Kidney (tissue), 14 donors: Measurements from ENCODE around the gene METTL21C. TPM values are rescaled to one million over a fixed set of nuclear protein-coding genes. Genes with fewer than 3 reads are reported as not detected.

ENCODE experiments used
- DNase-seq, 5 donors: peaks; one replicate each; pipeline ENCODE4 v3.0.0-alpha.2; 2013 to 2020
- FAIRE-seq: peaks from 2 replicates; lab custom pipeline; 2012; peaks lifted over from hg19 to GRCh38; lab: Jason Lieb, UNC
- H3K27ac ChIP-seq, 2 donors: one replicate each; pipeline ENCODE4 v1.7.0; 2013; ENCODE audit warnings: low read depth in 2 of 2, low read length in 2 of 2, inconsistent platforms in 1 of 2
- H3K27me3 ChIP-seq: one replicate; pipeline ENCODE4 v1.7.1; 2013; ENCODE audit warnings: low read length, inconsistent platforms; ENCODE audit not compliant: control insufficient read depth, insufficient read depth
- H3K36me3 ChIP-seq, 3 donors: one replicate each; pipeline versions ENCODE4 v1.7.0 to v1.7.1; 2013; ENCODE audit warnings: low read length in 3 of 3, control low read depth in 1 of 3, inconsistent platforms in 1 of 3; ENCODE audit not compliant: insufficient read depth in 3 of 3, control insufficient read depth in 2 of 3
- H3K4me1 ChIP-seq, 3 donors: one replicate each; pipeline versions ENCODE4 v1.7.0 to v1.7.1; 2013; ENCODE audit warnings: low read length in 3 of 3, inconsistent platforms in 1 of 3, low read depth in 1 of 3; ENCODE audit not compliant: control insufficient read depth in 2 of 3, insufficient read depth in 2 of 3
- H3K4me3 ChIP-seq, 3 donors: one replicate each; pipeline versions ENCODE4 v1.7.0 to v1.8.1; 2013; ENCODE audit warnings: low read length in 3 of 3, control low read depth in 1 of 3, inconsistent platforms in 1 of 3
- H3K9ac ChIP-seq, 3 donors: one replicate each; pipeline versions ENCODE4 v1.7.0 to v1.7.1; 2013; ENCODE audit warnings: low read length in 3 of 3, control low read depth in 1 of 3, inconsistent platforms in 1 of 3
- H3K9me3 ChIP-seq, 3 donors: one replicate each; pipeline versions ENCODE4 v1.7.0 to v1.7.1; 2013; ENCODE audit warnings: low read length in 3 of 3, control low read depth in 1 of 3, inconsistent platforms in 1 of 3; ENCODE audit not compliant: control insufficient read depth in 2 of 3, insufficient read depth in 1 of 3
- CTCF ChIP-seq: IDR thresholded peaks from 3 replicates; pipeline ENCODE4 v1.5.1; 2012; ENCODE audit warnings: mild to moderate bottlenecking, moderate library complexity, borderline replicate concordance; ENCODE audit not compliant: insufficient read depth; ENCODE audit errors: extremely low read depth
- intact Hi-C: fragments of 100-400 bp; cut with DNase I; formaldehyde crosslinking; loops from one replicate; pipeline ENCODE4 v1.11.1; 2022
- polyA plus RNA-seq: library from polyadenylated mRNA; stranded (reverse); fragments of 350-450 nt; fragmentation: Illumina TruSeq; extraction: RNeasy Lipid Tissue Mini Kit (QIAGEN cat#74804); gene quantifications from one replicate; pipeline ENCODE4 v1.2.3, GENCODE V29; 2014; ENCODE audit warnings: low read depth, low replicate concordance; ENCODE audit not compliant: insufficient read depth
- total RNA-seq: library from RNA; stranded (reverse); fragmentation: NEBNext Ultra II Directional; extraction: Animal tissue kit (Norgen Biotek cat#: 25700); gene quantifications from one replicate; pipeline ENCODE4 v1.2.1, GENCODE V29; 2021
- donor health status: control.
- donor health status: control.
- donor health status: control.
- donor health status: control.
- donor health status: control.
- donor health status: DM: yes; HTN: yes; CAD: no.
- donor health status: Normal renal cell carcinoma (clear cell type).

METTL21C gene
- total and polyA plus RNA-seq, 2 donors from 2014 or later, result not detected

- intact Hi-C loops, result no loop called here
- Histone ChIP-seq H3K27ac (no peak overlapping the region), H3K4me1 (no peaks in the 10 kb centered on the region), H3K9ac (no peak overlapping the region), H3K4me3 (no peak overlapping the region), H3K27me3 (no peaks in the 10 kb centered on the region), H3K36me3 (peaks cover 4 to 13% (median 8%) of the 10 kb centered on the region in 3 donors), H3K9me3 (no peaks in the 10 kb centered on the region)
- FAIRE-seq (no peak), DNase-seq (no peak)
- no peak for TF ChIP-seq CTCF
Measured at GRCh38 chr13:102680842-102681740, 13.8 kb downstream of the METTL21C start.

GRCh38 chr13:102680133-102680717 lies 14.6 kb downstream of the METTL21C start:
- Histone ChIP-seq H3K27ac (no peak overlapping the region), H3K4me1 (no peaks in the 10 kb centered on the region), H3K27me3 (no peaks in the 10 kb centered on the region), H3K9ac (no peak overlapping the region), H3K9me3 (no peaks in the 10 kb centered on the region), H3K36me3 (peaks cover 4 to 16% (median 8%) of the 10 kb centered on the region in 3 donors), H3K4me3 (no peak overlapping the region)
- intact Hi-C loops, result no loop called here
- DNase-seq (no peak), FAIRE-seq (no peak)
- no peak for TF ChIP-seq CTCF

GRCh38 chr13:102679449-102680132 lies 15.3 kb downstream of the METTL21C start:
- DNase-seq, result no peak
- intact Hi-C loops, result no loop called here
- TF ChIP-seq CTCF, result no peak
- Histone ChIP-seq H3K4me1 (no peaks in the 10 kb centered on the region), H3K36me3 (peaks cover 4 to 22% (median 8%) of the 10 kb centered on the region in 3 donors), H3K9me3 (no peaks in the 10 kb centered on the region), H3K27me3 (no peaks in the 10 kb centered on the region), H3K4me3 (no peak overlapping the region), H3K27ac (no peak overlapping the region), H3K9ac (no peak overlapping the region)
- FAIRE-seq, result no peak
